Measurements from ENCODE around the gene TGM5. TPM values are rescaled to one million over a fixed set of nuclear protein-coding genes. Genes with fewer than 3 reads are reported as not detected.

TGM5 gene
- total RNA-seq, 3 donors from 2014 or later (not counting 1 experiment from before 2014, with no cell fraction given): not detected

GRCh38 chr15:43235536-43235935 lies 31.2 kb downstream of the TGM5 start:
- ATAC-seq (no peak), DNase-seq (no peak)
- Mint-ChIP-seq H3K27ac (no peak overlapping the region), H3K36me3 (no peaks in the 10 kb centered on the region), H3K27me3 (ENCODE audit: low read depth in 2 of 2) (peaks cover 3 to 10% of the 10 kb centered on the region in 2 donors), H3K4me1 (peaks cover 0 to 25% of the 10 kb centered on the region in 2 donors), H3K9me3 (no peaks in the 10 kb centered on the region), H3K4me3 (no peak overlapping the region)
- Histone ChIP-seq H3K27ac (ENCODE audit: low read length) (no peak overlapping the region), H3K9me3 (ENCODE audit: control insufficient read depth, insufficient read depth, low read length) (no peaks in the 10 kb centered on the region), H3K27me3 (ENCODE audit: control insufficient read depth, insufficient read depth, low read length) (no peaks in the 10 kb centered on the region), H3K4me1 (ENCODE audit: control insufficient read depth, insufficient read depth, low read length) (peaks cover 24% of the 10 kb centered on the region), H3K36me3 (ENCODE audit: control insufficient read depth, insufficient read depth, low read length) (no peaks in the 10 kb centered on the region), H3K4me3 (ENCODE audit: low read length) (no peak overlapping the region)
- 90% methylated on average over 6 of the region's 6 CpGs for WGBS (ENCODE audit: insufficient coverage)
- intact Hi-C loops (cut with micrococcal nuclease): no loop called here
- no peak for TF ChIP-seq CTCF (IDR thresholded peaks at IDR 0.05)

GRCh38 chr15:43232289-43232874 lies 34.3 kb downstream of the TGM5 start:
- no peaks in the 10 kb centered on the region for H3K4me1 Mint-ChIP-seq
- no peaks in the 10 kb centered on the region for H3K27me3 ChIP-seq (ENCODE audit: control insufficient read depth, insufficient read depth, low read length)

GRCh38 chr15:43230640-43231115 lies 36.0 kb downstream of the TGM5 start:
- H3K27me3 Mint-ChIP-seq (ENCODE audit: low read depth in 2 of 2): peaks cover 7 to 12% of the 10 kb centered on the region in 2 donors
- Histone ChIP-seq H3K9me3 (ENCODE audit: control insufficient read depth, insufficient read depth, low read length) (no peaks in the 10 kb centered on the region), H3K27me3 (ENCODE audit: control insufficient read depth, insufficient read depth, low read length) (no peaks in the 10 kb centered on the region), H3K36me3 (ENCODE audit: control insufficient read depth, insufficient read depth, low read length) (no peaks in the 10 kb centered on the region), H3K27ac (ENCODE audit: low read length) (no peak overlapping the region), H3K4me3 (ENCODE audit: low read length) (no peak overlapping the region), H3K4me1 (ENCODE audit: control insufficient read depth, insufficient read depth, low read length) (peaks cover 3% of the 10 kb centered on the region)
- H3K4me3 Mint-ChIP-seq: no peak overlapping the region
- H3K27ac Mint-ChIP-seq: no peak overlapping the region
- ATAC-seq (no peak), DNase-seq (no peak)
- intact Hi-C loops (cut with micrococcal nuclease): no loop called here
- no peaks in the 10 kb centered on the region for H3K36me3 Mint-ChIP-seq
- no peak for TF ChIP-seq CTCF (IDR thresholded peaks at IDR 0.05)
- H3K9me3 Mint-ChIP-seq: no peaks in the 10 kb centered on the region
- 39% methylated on average over 2 of the region's 2 CpGs for whole genome bisulfite sequencing (ENCODE audit: insufficient coverage)
- H3K4me1 Mint-ChIP-seq: peaks cover 4 to 5% of the 10 kb centered on the region in 2 donors

More at GRCh38 chr15:43232289-43232874, 34.3 kb downstream of the TGM5 start:
- H3K27me3 Mint-ChIP-seq (ENCODE audit: low read depth in 2 of 2): peaks cover 0 to 10% of the 10 kb centered on the region in 2 donors
- no peak overlapping the region for H3K4me3 Mint-ChIP-seq
- H3K4me3 ChIP-seq (ENCODE audit: low read length): no peak overlapping the region
- no peaks in the 10 kb centered on the region for H3K9me3 ChIP-seq (ENCODE audit: control insufficient read depth, insufficient read depth, low read length)
- 89% methylated on average over 3 of the region's 3 CpGs for WGBS (ENCODE audit: insufficient coverage)
- no peak overlapping the region for H3K27ac Mint-ChIP-seq
- no peak overlapping the region for H3K27ac ChIP-seq (ENCODE audit: low read length)
- DNase-seq: no peak
- intact Hi-C loops (cut with micrococcal nuclease): no loop called here
- no peaks in the 10 kb centered on the region for H3K9me3 Mint-ChIP-seq
- no peaks in the 10 kb centered on the region for H3K36me3 Mint-ChIP-seq
- no peaks in the 10 kb centered on the region for H3K36me3 ChIP-seq (ENCODE audit: control insufficient read depth, insufficient read depth, low read length)
- no peaks in the 10 kb centered on the region for H3K4me1 ChIP-seq (ENCODE audit: control insufficient read depth, insufficient read depth, low read length)
- ATAC-seq: no peak
- no peak for TF ChIP-seq CTCF (IDR thresholded peaks at IDR 0.05)

GRCh38 chr15:43229977-43230376 lies 36.8 kb downstream of the TGM5 start:
- peaks cover 9 to 10% of the 10 kb centered on the region in 2 donors for H3K4me1 Mint-ChIP-seq
- no peak for ATAC-seq
- no peak overlapping the region for H3K27ac Mint-ChIP-seq
- Histone ChIP-seq H3K27ac (ENCODE audit: low read length) (no peak overlapping the region), H3K27me3 (ENCODE audit: control insufficient read depth, insufficient read depth, low read length) (no peaks in the 10 kb centered on the region), H3K4me3 (ENCODE audit: low read length) (no peak overlapping the region), H3K4me1 (ENCODE audit: control insufficient read depth, insufficient read depth, low read length) (peaks cover 6% of the 10 kb centered on the region), H3K36me3 (ENCODE audit: control insufficient read depth, insufficient read depth, low read length) (no peaks in the 10 kb centered on the region), H3K9me3 (ENCODE audit: control insufficient read depth, insufficient read depth, low read length) (no peaks in the 10 kb centered on the region)
- 86% methylated on average over 4 of the region's 5 CpGs for WGBS (ENCODE audit: insufficient coverage)
- intact Hi-C loops (cut with micrococcal nuclease): no loop called here
- no peaks in the 10 kb centered on the region for H3K9me3 Mint-ChIP-seq
- H3K27me3 Mint-ChIP-seq (ENCODE audit: low read depth in 2 of 2): peaks cover 11 to 17% of the 10 kb centered on the region in 2 donors
- no peak for DNase-seq
- H3K36me3 Mint-ChIP-seq: no peaks in the 10 kb centered on the region
- no peak overlapping the region for H3K4me3 Mint-ChIP-seq
- TF ChIP-seq CTCF (IDR thresholded peaks at IDR 0.05): no peak

Data from natural killer cell (primary cell).